Measurements from ENCODE around the gene LMNA. TPM values are rescaled to one million over a fixed set of nuclear protein-coding genes. Genes with fewer than 3 reads are reported as not detected.

The LMNA gene
- total RNA-seq, 1 experiment from 2014 or later = 580 TPM

DNA sequence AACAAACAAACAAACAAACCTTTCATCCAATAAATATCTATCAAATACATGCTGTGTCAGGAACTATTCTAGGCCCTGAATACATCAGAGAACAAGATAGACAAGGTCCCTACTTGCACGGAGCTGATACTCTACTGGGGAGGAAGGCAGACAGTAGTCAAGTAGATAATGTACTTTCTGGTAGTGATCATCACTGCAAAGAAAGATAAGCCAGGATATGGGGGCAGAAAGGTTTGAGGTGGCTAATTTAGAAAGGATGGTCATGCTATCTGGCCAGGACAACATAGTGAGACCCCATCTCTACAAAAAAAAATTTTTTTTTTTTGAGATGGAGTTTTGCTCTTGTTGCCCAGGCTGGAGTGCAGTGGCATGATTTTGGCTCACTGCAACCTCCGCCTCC lies 22.9 kb upstream of the LMNA start:
- TF ChIP-seq, protein P1, sequence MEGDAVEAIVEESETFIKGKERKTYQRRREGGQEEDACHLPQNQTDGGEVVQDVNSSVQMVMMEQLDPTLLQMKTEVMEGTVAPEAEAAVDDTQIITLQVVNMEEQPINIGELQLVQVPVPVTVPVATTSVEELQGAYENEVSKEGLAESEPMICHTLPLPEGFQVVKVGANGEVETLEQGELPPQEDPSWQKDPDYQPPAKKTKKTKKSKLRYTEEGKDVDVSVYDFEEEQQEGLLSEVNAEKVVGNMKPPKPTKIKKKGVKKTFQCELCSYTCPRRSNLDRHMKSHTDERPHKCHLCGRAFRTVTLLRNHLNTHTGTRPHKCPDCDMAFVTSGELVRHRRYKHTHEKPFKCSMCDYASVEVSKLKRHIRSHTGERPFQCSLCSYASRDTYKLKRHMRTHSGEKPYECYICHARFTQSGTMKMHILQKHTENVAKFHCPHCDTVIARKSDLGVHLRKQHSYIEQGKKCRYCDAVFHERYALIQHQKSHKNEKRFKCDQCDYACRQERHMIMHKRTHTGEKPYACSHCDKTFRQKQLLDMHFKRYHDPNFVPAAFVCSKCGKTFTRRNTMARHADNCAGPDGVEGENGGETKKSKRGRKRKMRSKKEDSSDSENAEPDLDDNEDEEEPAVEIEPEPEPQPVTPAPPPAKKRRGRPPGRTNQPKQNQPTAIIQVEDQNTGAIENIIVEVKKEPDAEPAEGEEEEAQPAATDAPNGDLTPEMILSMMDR (conservative IDR thresholded peaks at IDR 0.05) = no peak
- no peak for TF ChIP-seq EZH2 (IDR thresholded peaks at IDR 0.05; ENCODE audit: low read depth)
- Histone ChIP-seq H3K4me1 (replicated peaks; ENCODE audit: insufficient read depth) (peaks cover 31% of the 10 kb centered on the region), H3K36me3 (ENCODE audit: low read depth) (no peaks in the 10 kb centered on the region), H3K4me3 (no peak overlapping the region), H3K9me2 (ENCODE audit: insufficient read depth) (no peaks in the 10 kb centered on the region), H3K4me2 (no peak overlapping the region), H3F3A (ENCODE audit: insufficient read depth, low read depth) (peaks cover 9% of the 10 kb centered on the region; the same call in 1 of the 2 replicates), H4K20me1 (ENCODE audit: insufficient read depth) (no peaks in the 10 kb centered on the region), H3K9me3 (ENCODE audit: insufficient read depth, low read depth) (no peaks in the 10 kb centered on the region), H2AFZ (no peak overlapping the region), H3K27ac (no peak overlapping the region), H3K79me2 (ENCODE audit: low read depth) (no peaks in the 10 kb centered on the region), H3K27me3 (ENCODE audit: insufficient read depth, low read depth) (no peaks in the 10 kb centered on the region)
- BruUV-seq (replicated peaks) = no TSS peak
- DNase-seq = no peak
- intact Hi-C loops (cut with micrococcal nuclease; ENCODE audit: unreplicated experiment) = loop anchor here (5.0 to 10.0 kb wide), 2 partner anchors 223 to 356 kb away; no protein-coding TSS in a partner anchor
- ChIA-PET POLR2A (ENCODE audit: unreplicated experiment) (no interaction called here), CTCF (interaction anchor here (0.7 kb wide), 2 partner anchors 74 to 160 kb away, joined by 4 to 7 read pairs; no protein-coding TSS in a partner anchor)

DNA sequence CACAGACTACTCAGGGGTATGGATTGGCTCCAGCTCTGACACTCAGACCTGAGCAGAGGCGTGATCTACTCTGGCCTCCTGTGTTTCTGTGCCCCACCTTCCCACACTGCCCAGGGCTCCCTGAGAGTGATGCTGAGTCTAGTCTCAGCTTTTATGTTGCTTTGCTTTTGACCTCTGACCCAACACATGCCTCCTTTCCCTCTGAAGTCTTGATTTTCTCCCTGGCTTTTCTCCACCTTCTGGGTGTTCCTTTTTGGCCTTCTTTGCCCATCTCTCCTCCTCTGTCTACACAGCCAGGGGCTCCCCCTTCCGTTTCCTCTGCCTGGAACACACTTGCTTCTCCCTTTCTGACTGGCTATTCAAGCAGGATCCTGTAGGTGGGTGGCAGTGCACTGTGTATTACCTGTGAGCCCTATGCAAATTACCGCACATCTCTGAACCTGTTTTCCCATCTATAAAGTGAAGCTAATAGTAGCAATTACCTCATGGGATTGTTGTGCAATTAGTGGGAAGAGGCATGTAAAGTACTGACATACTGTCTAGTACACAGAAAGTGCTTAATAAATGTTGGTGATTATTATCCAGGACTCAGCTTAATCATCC lies 18.5 kb upstream of the LMNA start:
- H3K36me3 ChIP-seq (ENCODE audit: low read depth) = no peaks in the 10 kb centered on the region
- ChIA-PET CTCF (interaction anchor here (1.0 to 2.2 kb wide), 5 partner anchors 17 to 33 kb away, joined by 3 to 31 read pairs (median 8); no protein-coding TSS in a partner anchor), POLR2A (ENCODE audit: unreplicated experiment) (interaction anchor here (0.6 kb wide), 2 partner anchors 20 to 39 kb away, joined by 3 to 4 read pairs; no protein-coding TSS in a partner anchor)
- H3K9me2 ChIP-seq (ENCODE audit: insufficient read depth) = no peaks in the 10 kb centered on the region
- intact Hi-C loops (cut with micrococcal nuclease; ENCODE audit: unreplicated experiment) = loop anchor here (1.0 to 10.0 kb wide), 2 partner anchors 34 to 219 kb away; no protein-coding TSS in a partner anchor
- peak overlapping the region; percentile 39 for H3K4me2 ChIP-seq
- no TSS peak for BruUV-seq (replicated peaks)
- peaks cover 44% of the 10 kb centered on the region for H3K4me1 ChIP-seq (replicated peaks; ENCODE audit: insufficient read depth)
- peak overlapping the region; percentile 13; the same call in 1 of the 2 replicates for H3K27ac ChIP-seq
- H3F3A ChIP-seq (ENCODE audit: insufficient read depth, low read depth) = peaks cover 24% of the 10 kb centered on the region
- no peaks in the 10 kb centered on the region for H4K20me1 ChIP-seq (ENCODE audit: insufficient read depth)
- no peak overlapping the region for H2AFZ ChIP-seq
- peak in 1 of 2 experiments; percentile 52 for DNase-seq
- H3K79me2 ChIP-seq (ENCODE audit: low read depth) = no peaks in the 10 kb centered on the region
- no peaks in the 10 kb centered on the region for H3K27me3 ChIP-seq (ENCODE audit: insufficient read depth, low read depth)
- H3K4me3 ChIP-seq = no peak overlapping the region
- no peaks in the 10 kb centered on the region for H3K9me3 ChIP-seq (ENCODE audit: insufficient read depth, low read depth)
- TF ChIP-seq, protein P1 (conservative IDR thresholded peaks at IDR 0.05) = no peak
- TF ChIP-seq EZH2 (IDR thresholded peaks at IDR 0.05; ENCODE audit: low read depth) = no peak

DNA sequence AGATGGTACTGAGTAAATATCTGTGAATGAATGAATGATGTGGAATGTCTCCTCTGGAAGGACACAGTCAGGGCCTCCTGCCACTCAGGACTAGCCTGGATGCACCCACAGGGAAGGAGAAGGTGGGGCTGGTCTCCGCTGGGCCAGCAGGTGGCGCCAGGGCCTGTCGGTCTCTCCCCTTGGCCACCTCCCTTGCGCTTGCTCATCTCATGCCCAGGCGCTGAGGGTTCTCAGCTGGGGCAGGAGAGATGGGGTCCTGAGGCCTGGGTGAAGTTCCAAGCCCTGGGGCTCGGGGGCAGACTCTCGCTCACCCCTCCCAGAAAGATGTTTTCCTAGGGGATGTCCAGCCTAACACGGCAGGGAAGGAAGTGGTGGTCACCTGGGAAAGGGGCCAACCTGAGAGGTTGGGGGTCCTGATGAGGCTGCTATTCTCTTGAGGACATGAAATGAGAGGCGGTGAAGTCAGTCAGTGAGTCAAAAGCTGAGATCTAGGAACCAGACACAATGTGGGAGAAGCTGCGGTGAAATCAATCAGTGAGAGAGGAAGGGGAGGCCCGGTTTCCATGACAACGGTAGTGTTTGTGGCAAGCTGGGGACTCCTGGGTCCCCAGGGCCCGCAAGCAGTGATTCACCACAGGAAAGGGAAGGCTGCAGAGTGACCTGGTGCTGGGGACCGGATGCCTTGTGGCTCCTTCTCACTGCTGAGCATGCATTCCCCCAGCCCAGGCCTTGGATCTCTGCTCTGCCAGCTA lies 17.7 kb upstream of the LMNA start:
- ChIA-PET CTCF (interaction anchor here (0.6 to 2.2 kb wide), 10 partner anchors 17 to 263 kb away, joined by 3 to 31 read pairs (median 4); no protein-coding TSS in a partner anchor), POLR2A (ENCODE audit: unreplicated experiment) (interaction anchor here (0.5 to 0.7 kb wide), 5 partner anchors 19 to 129 kb away, joined by 3 to 29 read pairs (median 4); partner anchors contain the start of gene PMF1)
- H3K9me3 ChIP-seq (ENCODE audit: insufficient read depth, low read depth) = no peaks in the 10 kb centered on the region
- H3K79me2 ChIP-seq (ENCODE audit: low read depth) = no peaks in the 10 kb centered on the region
- peak; percentile 68 to 88 for DNase-seq
- intact Hi-C loops (cut with micrococcal nuclease; ENCODE audit: unreplicated experiment) = loop anchor here (1.0 to 10.0 kb wide), 2 partner anchors 33 to 218 kb away; no protein-coding TSS in a partner anchor
- peak overlapping the region; percentile 39 for H3K4me2 ChIP-seq
- peaks cover 26% of the 10 kb centered on the region for H3F3A ChIP-seq (ENCODE audit: insufficient read depth, low read depth)
- no TSS peak for BruUV-seq (replicated peaks)
- H2AFZ ChIP-seq = no peak overlapping the region
- no peaks in the 10 kb centered on the region for H3K9me2 ChIP-seq (ENCODE audit: insufficient read depth)
- H3K27ac ChIP-seq = peak overlapping the region; percentile 13; the same call in 1 of the 2 replicates
- H3K27me3 ChIP-seq (ENCODE audit: insufficient read depth, low read depth) = no peaks in the 10 kb centered on the region
- no peak overlapping the region for H3K4me3 ChIP-seq
- H3K4me1 ChIP-seq (replicated peaks; ENCODE audit: insufficient read depth) = peaks cover 48% of the 10 kb centered on the region
- no peaks in the 10 kb centered on the region for H3K36me3 ChIP-seq (ENCODE audit: low read depth)
- TF ChIP-seq, protein P1 (conservative IDR thresholded peaks at IDR 0.05) = peak; percentile 95
- TF ChIP-seq EZH2 (IDR thresholded peaks at IDR 0.05; ENCODE audit: low read depth) = no peak
- no peaks in the 10 kb centered on the region for H4K20me1 ChIP-seq (ENCODE audit: insufficient read depth)

Measured in PC-9 (cell line).